Measurements from ENCODE around the gene PRLR.
"Not testable (repeated sequence)": the region's sequence is repeated elsewhere in the genome, so short reads cannot be mapped to it uniquely, and the experiment has no call there.

GRCh38 chr5:35245371-35245770 is 15.1 kb upstream of the PRLR start:
- TF ChIP-seq CTCF (IDR thresholded peaks at IDR 0.05; ENCODE audit: low read depth, low read length); EZH2phosphoT487 (IDR thresholded peaks at IDR 0.05; ENCODE audit: low read depth): not testable (repeated sequence)

Data from OCI-LY3 (cell line).